Measurements from ENCODE around the gene ZNF292.

ZNF292 gene

GRCh38 chr6:87154993-87155841, at the start of gene ZNF292:
TSS of gene ZNF292 (plus strand) at chr6:87155565. CDS start at chr6:87155592, 27 bp downstream.
- no peak for TF ChIP-seq CTCF (IDR thresholded peaks at IDR 0.05; ENCODE audit: low read depth, low read length)
- H3K4me3 ChIP-seq (ENCODE audit: low read depth, low read length) = peak within 1 kb of the TSS; percentile 86

- TF ChIP-seq CTCF (IDR thresholded peaks at IDR 0.05; ENCODE audit: low read depth, low read length) = no peak
- no peak overlapping the region for H3K4me3 ChIP-seq (ENCODE audit: low read depth, low read length)
Observed at GRCh38 chr6:87105823-87106222, 49.5 kb upstream of the ZNF292 start.

- no peak for TF ChIP-seq CTCF (IDR thresholded peaks at IDR 0.05; ENCODE audit: low read depth, low read length)
Observed at GRCh38 chr6:87110636-87111035, 44.7 kb upstream of the ZNF292 start.

GRCh38 chr6:87115402-87116135, 39.8 kb upstream of the ZNF292 start:
- no peak overlapping the region for H3K4me3 ChIP-seq (ENCODE audit: low read depth, low read length)
- TF ChIP-seq CTCF (IDR thresholded peaks at IDR 0.05; ENCODE audit: low read depth, low read length) = no peak

More at GRCh38 chr6:87110636-87111035, 44.7 kb upstream of the ZNF292 start:
- no peak overlapping the region for H3K4me3 ChIP-seq (ENCODE audit: low read depth, low read length)

GRCh38 chr6:87116922-87117321, 38.4 kb upstream of the ZNF292 start:
- no peak overlapping the region for H3K4me3 ChIP-seq (ENCODE audit: low read depth, low read length)
- no peak for TF ChIP-seq CTCF (IDR thresholded peaks at IDR 0.05; ENCODE audit: low read depth, low read length)

GRCh38 chr6:87118054-87118453, 37.3 kb upstream of the ZNF292 start:
- no peak overlapping the region for H3K4me3 ChIP-seq (ENCODE audit: low read depth, low read length)
- no peak for TF ChIP-seq CTCF (IDR thresholded peaks at IDR 0.05; ENCODE audit: low read depth, low read length)

GRCh38 chr6:87122477-87122876, 32.9 kb upstream of the ZNF292 start:
- H3K4me3 ChIP-seq (ENCODE audit: low read depth, low read length) = no peak overlapping the region
- TF ChIP-seq CTCF (IDR thresholded peaks at IDR 0.05; ENCODE audit: low read depth, low read length) = no peak
